ENCODE data around the gene GZMB. TPM values are rescaled to one million over a fixed set of nuclear protein-coding genes. Genes with fewer than 3 reads are reported as not detected.

Gene GZMB
- total and polyA plus RNA-seq, 2 of the 13 experiments (the other 11 are each of a cell fraction or from before 2014, with no cell fraction given) = 0.12 TPM; not detected in 1

DNA sequence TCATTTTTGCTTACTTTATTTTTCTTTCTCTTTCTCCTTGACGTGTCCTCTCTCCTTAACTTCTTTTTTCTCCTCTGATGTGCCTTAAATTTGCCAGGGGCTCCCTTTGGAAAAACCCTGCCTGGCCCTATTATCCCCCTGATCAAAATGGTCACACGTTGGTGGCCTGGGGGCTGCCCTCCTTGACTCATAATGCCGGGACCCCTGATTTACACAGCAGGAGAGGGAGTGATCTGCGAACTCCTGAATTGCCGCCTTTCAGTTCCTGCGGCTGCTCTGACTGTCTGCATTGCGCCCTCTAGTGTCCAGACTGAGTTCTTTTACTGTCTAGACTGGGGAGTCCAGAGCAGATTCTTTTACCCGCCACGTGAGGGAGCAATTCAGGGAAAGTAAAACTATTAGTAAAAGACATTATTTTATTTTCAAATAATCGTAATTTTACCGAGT, 44.8 kb upstream of the GZMB start (continued):
- TF ChIP-seq, protein P1, sequence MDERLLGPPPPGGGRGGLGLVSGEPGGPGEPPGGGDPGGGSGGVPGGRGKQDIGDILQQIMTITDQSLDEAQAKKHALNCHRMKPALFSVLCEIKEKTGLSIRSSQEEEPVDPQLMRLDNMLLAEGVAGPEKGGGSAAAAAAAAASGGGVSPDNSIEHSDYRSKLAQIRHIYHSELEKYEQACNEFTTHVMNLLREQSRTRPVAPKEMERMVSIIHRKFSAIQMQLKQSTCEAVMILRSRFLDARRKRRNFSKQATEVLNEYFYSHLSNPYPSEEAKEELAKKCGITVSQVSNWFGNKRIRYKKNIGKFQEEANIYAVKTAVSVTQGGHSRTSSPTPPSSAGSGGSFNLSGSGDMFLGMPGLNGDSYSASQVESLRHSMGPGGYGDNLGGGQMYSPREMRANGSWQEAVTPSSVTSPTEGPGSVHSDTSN (CRISPR knock-in tag; IDR thresholded peaks at IDR 0.05) = no peak
- TF ChIP-seq, protein P2, sequence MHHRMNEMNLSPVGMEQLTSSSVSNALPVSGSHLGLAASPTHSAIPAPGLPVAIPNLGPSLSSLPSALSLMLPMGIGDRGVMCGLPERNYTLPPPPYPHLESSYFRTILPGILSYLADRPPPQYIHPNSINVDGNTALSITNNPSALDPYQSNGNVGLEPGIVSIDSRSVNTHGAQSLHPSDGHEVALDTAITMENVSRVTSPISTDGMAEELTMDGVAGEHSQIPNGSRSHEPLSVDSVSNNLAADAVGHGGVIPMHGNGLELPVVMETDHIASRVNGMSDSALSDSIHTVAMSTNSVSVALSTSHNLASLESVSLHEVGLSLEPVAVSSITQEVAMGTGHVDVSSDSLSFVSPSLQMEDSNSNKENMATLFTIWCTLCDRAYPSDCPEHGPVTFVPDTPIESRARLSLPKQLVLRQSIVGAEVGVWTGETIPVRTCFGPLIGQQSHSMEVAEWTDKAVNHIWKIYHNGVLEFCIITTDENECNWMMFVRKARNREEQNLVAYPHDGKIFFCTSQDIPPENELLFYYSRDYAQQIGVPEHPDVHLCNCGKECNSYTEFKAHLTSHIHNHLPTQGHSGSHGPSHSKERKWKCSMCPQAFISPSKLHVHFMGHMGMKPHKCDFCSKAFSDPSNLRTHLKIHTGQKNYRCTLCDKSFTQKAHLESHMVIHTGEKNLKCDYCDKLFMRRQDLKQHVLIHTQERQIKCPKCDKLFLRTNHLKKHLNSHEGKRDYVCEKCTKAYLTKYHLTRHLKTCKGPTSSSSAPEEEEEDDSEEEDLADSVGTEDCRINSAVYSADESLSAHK (CRISPR knock-in tag; IDR thresholded peaks at IDR 0.05; ENCODE audit: borderline replicate concordance) = 0 out of 2 replicates have a peak, but pooled peaks have one; percentile 72
- TF ChIP-seq ZNF543 (CRISPR knock-in tag; IDR thresholded peaks at IDR 0.05) = no peak
- TF ChIP-seq, protein P3, sequence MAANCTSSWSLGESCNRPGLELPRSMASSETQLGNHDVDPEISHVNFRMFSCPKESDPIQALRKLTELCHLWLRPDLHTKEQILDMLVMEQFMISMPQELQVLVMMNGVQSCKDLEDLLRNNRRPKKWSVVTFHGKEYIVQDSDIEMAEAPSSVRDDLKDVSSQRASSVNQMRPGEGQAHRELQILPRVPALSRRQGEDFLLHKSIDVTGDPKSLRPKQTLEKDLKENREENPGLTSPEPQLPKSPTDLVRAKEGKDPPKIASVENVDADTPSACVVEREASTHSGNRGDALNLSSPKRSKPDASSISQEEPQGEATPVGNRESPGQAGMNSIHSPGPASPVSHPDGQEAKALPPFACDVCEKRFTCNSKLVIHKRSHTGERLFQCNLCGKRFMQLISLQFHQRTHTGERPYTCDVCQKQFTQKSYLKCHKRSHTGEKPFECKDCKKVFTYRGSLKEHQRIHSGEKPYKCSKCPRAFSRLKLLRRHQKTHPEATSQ (CRISPR knock-in tag; IDR thresholded peaks at IDR 0.05; ENCODE audit: borderline replicate concordance) = no peak
- peak; percentile 27; the same call in 1 of the 2 replicates for TF ChIP-seq ZNF777 (CRISPR knock-in tag; IDR thresholded peaks at IDR 0.05)
- TF ChIP-seq, protein P4, sequence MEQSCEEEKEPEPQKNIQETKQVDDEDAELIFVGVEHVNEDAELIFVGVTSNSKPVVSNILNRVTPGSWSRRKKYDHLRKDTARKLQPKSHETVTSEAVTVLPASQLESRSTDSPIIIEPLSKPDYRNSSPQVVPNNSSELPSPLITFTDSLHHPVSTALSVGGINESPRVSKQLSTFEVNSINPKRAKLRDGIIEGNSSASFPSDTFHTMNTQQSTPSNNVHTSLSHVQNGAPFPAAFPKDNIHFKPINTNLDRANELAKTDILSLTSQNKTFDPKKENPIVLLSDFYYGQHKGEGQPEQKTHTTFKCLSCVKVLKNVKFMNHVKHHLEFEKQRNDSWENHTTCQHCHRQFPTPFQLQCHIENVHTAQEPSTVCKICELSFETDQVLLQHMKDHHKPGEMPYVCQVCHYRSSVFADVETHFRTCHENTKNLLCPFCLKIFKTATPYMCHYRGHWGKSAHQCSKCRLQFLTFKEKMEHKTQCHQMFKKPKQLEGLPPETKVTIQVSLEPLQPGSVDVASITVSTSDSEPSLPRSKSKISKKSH (CRISPR knock-in tag; IDR thresholded peaks at IDR 0.05; ENCODE audit: borderline replicate concordance) = no peak
- TF ChIP-seq, protein P5, sequence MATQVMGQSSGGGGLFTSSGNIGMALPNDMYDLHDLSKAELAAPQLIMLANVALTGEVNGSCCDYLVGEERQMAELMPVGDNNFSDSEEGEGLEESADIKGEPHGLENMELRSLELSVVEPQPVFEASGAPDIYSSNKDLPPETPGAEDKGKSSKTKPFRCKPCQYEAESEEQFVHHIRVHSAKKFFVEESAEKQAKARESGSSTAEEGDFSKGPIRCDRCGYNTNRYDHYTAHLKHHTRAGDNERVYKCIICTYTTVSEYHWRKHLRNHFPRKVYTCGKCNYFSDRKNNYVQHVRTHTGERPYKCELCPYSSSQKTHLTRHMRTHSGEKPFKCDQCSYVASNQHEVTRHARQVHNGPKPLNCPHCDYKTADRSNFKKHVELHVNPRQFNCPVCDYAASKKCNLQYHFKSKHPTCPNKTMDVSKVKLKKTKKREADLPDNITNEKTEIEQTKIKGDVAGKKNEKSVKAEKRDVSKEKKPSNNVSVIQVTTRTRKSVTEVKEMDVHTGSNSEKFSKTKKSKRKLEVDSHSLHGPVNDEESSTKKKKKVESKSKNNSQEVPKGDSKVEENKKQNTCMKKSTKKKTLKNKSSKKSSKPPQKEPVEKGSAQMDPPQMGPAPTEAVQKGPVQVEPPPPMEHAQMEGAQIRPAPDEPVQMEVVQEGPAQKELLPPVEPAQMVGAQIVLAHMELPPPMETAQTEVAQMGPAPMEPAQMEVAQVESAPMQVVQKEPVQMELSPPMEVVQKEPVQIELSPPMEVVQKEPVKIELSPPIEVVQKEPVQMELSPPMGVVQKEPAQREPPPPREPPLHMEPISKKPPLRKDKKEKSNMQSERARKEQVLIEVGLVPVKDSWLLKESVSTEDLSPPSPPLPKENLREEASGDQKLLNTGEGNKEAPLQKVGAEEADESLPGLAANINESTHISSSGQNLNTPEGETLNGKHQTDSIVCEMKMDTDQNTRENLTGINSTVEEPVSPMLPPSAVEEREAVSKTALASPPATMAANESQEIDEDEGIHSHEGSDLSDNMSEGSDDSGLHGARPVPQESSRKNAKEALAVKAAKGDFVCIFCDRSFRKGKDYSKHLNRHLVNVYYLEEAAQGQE (IDR thresholded peaks at IDR 0.05; ENCODE audit: borderline replicate concordance in 1 of 2, low read depth in 1 of 2, low read length in 2 of 2) = 0 out of 4 replicates have a peak, but pooled peaks of 1 of the 2 experiments have one; percentile 27
- TF ChIP-seq ZNF207 (IDR thresholded peaks at IDR 0.05; ENCODE audit: borderline replicate concordance) = no peak
- TF ChIP-seq ZNF343 (CRISPR knock-in tag; IDR thresholded peaks at IDR 0.05) = no peak
- no peak for TF ChIP-seq ZNF570 (CRISPR knock-in tag; IDR thresholded peaks at IDR 0.05; ENCODE audit: borderline replicate concordance)
- no peak for TF ChIP-seq ZNF17 (CRISPR knock-in tag; IDR thresholded peaks at IDR 0.05)
- TF ChIP-seq ZKSCAN1 (IDR thresholded peaks at IDR 0.05; ENCODE audit: low read length) = 0 out of 2 replicates have a peak, but pooled peaks have one; percentile 16
- 0 out of 2 replicates have a peak, but pooled peaks have one; percentile 37 for TF ChIP-seq ZKSCAN8 (CRISPR knock-in tag; IDR thresholded peaks at IDR 0.05; ENCODE audit: borderline replicate concordance)
- TF ChIP-seq KDM5B (CRISPR knock-in tag; IDR thresholded peaks at IDR 0.05; ENCODE audit: borderline replicate concordance) = 0 out of 2 replicates have a peak, but pooled peaks have one; percentile 36
- TF ChIP-seq, protein P6, sequence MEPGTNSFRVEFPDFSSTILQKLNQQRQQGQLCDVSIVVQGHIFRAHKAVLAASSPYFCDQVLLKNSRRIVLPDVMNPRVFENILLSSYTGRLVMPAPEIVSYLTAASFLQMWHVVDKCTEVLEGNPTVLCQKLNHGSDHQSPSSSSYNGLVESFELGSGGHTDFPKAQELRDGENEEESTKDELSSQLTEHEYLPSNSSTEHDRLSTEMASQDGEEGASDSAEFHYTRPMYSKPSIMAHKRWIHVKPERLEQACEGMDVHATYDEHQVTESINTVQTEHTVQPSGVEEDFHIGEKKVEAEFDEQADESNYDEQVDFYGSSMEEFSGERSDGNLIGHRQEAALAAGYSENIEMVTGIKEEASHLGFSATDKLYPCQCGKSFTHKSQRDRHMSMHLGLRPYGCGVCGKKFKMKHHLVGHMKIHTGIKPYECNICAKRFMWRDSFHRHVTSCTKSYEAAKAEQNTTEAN (CRISPR knock-in tag; conservative IDR thresholded peaks at IDR 0.05) = peak; percentile 24; the same call in 1 of the 2 replicates
- TF ChIP-seq NFE2L2 (IDR thresholded peaks at IDR 0.05; ENCODE audit: low read length) = no peak
- peak; percentile 51 for TF ChIP-seq YY1 (IDR thresholded peaks at IDR 0.05; ENCODE audit: insufficient read depth, insufficient replicate concordance, low read depth, low read length)
